AG09319 (cell line): ENCODE data around the gene NDOR1.
"Not testable (repeated sequence)": the region's sequence is repeated elsewhere in the genome, so short reads cannot be mapped to it uniquely, and the experiment has no call there.

Experiments used
- DNase-seq: peaks from one replicate; pipeline ENCODE4 v3.0.0-alpha.2; 2010; ENCODE audit warnings: low read depth; ENCODE audit errors: extremely low read depth
- CTCF ChIP-seq: IDR thresholded peaks from 2 replicates; pipeline ENCODE4 v1.5.1; 2011; ENCODE audit warnings: low read depth, mild to moderate bottlenecking, inconsistent platforms, low read length, moderate library complexity

The NDOR1 gene

GRCh38 chr9:137256856-137257255, 51.4 kb downstream of the NDOR1 start:
- no peak for DNase-seq
- TF ChIP-seq CTCF: no peak

GRCh38 chr9:137262173-137262908, 56.8 kb downstream of the NDOR1 start:
- peak; percentile 43 for TF ChIP-seq CTCF
- DNase-seq: not testable (repeated sequence)

- TF ChIP-seq CTCF: no peak
- no peak for DNase-seq
Observed at GRCh38 chr9:137262909-137263285, 57.4 kb downstream of the NDOR1 start.

GRCh38 chr9:137263506-137263905, 58.0 kb downstream of the NDOR1 start:
- no peak for DNase-seq
- no peak for TF ChIP-seq CTCF

GRCh38 chr9:137264067-137264466, 58.6 kb downstream of the NDOR1 start:
- no peak for TF ChIP-seq CTCF
- no peak for DNase-seq

GRCh38 chr9:137265496-137266161, 60.1 kb downstream of the NDOR1 start:
- no peak for TF ChIP-seq CTCF
- no peak for DNase-seq

- DNase-seq: no peak
- no peak for TF ChIP-seq CTCF
Observed at GRCh38 chr9:137266162-137266527, 60.6 kb downstream of the NDOR1 start.
